IPS DF 19.7 (cell line): ENCODE results near the gene DOK3.
A peak's percentile ranks its signal among the peaks of the same experiment; 100 is the strongest.
"Not testable (repeated sequence)": the region's sequence is repeated elsewhere in the genome, so short reads cannot be mapped to it uniquely, and the experiment has no call there.

Source experiments
- DNase-seq: peaks from one replicate; pipeline ENCODE4 v3.0.0-alpha.2; 2013; ENCODE audit warnings: low read depth, low spot score

Gene DOK3

GRCh38 chr5:177497292-177498012 lies 12.2 kb downstream of the DOK3 start, which contains the start of gene PDLIM7:
TSS of gene PDLIM7 (minus strand) at chr5:177497604. CDS start at chr5:177496512, 1,092 bp downstream.
- peak; percentile 85 for DNase-seq

- DNase-seq = no peak
Measured at GRCh38 chr5:177496727-177497291, 12.8 kb downstream of the DOK3 start.

GRCh38 chr5:177496070-177496726 lies 13.4 kb downstream of the DOK3 start:
- DNase-seq = no peak

GRCh38 chr5:177495243-177496060 lies 14.2 kb downstream of the DOK3 start:
- DNase-seq = peak; percentile 74

GRCh38 chr5:177494346-177495195 lies 15.1 kb downstream of the DOK3 start:
- no peak for DNase-seq

DNA sequence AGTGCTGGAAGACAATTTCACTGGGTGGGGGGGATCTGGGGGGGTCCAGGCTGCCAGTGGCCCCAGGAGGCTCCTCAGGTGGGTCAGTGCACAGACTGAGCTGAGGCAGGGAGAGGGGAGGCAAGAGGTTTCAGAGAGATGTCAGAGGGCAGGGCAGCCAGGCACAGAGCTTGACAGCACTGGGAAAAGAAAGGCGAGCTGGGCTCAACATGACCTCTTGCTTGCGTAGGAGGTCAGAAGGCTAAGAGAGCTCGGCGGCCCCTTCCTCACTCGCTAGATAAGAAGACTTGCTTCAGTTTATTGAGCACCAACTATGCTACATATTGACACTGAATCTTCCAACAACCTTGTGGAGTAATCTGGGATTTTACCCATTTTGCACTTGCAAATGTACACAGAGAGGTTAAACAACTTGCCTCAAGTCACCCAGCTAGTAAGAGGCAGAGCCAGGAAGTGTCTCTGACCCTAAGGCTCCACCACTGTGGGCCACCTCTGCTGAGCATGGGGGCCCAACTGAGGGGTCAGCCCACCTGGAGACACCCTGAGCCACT lies 15.8 kb downstream of the DOK3 start:
- DNase-seq = no peak

DNA sequence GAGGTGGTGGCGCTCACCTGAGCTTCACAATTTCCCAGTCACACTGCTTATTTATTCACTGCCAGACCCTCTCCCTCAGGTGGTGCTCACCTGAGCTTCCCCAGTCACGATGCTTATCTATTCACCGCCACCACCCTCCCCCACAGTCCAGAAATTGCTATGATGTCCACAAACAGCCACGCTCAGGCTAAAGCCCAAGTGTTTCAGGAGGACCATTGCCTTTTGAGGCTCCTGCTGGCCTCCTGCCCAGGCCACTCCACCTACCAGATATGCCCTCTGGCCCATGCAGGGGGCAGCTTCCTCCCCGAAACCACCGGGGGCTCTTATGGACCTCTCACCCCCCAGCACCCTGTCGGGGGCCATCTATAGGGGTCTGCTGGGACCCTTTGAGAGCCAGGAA lies 16.8 kb downstream of the DOK3 start:
- DNase-seq = no peak

GRCh38 chr5:177491983-177492746 lies 17.5 kb downstream of the DOK3 start:
- DNase-seq = no peak

GRCh38 chr5:177491429-177491945 lies 18.1 kb downstream of the DOK3 start:
- DNase-seq = no peak

DNA sequence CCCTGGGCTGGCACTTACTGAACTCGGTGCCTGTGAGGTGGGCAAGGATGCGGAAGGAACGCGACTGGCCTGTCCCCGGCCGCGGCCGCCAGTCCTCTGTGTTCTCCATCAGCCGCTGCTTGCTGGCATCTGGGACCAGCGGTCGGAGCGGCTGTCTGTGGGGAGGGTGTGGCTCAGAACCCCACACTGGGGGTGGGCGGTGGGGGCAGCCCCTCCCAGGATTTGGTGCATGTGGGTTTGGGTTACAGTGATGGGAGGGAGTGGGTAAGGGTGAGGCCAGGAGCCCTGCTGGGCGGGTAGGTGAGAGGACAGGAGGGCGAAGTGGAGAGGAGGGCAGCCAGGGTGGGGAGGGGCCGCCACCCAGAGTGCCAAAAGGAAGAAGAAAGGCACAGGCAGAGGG lies 18.6 kb downstream of the DOK3 start:
- DNase-seq = no peak

DNA sequence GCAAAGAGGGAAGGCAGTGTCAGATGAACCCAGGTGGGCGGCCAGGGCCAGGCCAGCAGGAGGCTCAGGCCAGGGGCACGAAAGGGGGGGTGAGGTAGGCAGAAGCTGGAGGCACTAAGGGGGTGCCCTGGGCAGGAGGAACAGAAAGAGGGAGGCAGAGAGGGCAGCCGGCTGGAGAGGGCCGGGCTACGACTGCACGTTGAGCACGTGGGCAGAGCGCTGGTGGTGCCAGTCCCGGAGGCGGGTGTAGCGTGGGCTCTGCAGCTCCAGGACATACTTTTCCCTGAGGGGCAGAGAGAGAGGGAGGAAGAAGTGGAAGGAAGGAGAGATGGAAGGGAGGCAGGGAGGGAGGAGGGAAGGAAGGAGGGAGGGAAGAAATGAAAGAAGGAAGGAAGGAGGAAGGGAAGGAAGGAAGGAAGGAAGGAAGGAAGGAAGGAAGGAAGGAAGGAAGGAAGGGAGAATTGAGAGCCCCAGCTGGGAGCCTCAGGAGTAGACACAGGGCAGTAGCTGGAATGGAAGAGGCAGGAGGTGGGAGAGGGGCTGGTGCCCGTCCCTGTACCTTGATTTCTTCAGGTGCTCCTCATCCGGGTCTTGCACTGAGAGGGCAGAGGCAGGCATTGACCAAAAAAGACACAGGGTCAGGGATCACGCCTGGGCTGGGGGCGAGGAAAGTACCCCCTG lies 19.2 kb downstream of the DOK3 start:
- no peak for DNase-seq

GRCh38 chr5:177489119-177489716 lies 20.4 kb downstream of the DOK3 start:
- no peak for DNase-seq

DNA sequence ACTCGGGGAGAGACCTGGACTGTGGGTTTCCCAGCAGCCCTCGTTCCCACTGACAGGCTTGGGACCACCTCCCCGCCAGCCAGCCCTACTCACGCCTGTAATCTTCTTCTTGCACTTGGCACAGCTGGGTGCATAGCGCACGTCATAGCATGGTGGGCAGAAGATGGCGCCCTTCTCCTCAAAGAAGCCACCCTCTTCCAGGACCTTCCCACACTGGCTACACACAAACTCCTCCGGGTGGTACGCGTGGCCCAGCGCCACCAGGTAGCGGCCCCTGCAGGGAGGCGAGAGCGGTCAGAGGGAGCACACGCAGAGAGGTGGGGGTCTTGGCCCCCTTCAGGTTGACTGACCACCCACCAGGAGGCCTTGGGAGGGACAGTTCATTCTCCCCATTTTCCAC lies 21.7 kb downstream of the DOK3 start:
- no peak for DNase-seq

- DNase-seq = no peak
Measured at GRCh38 chr5:177487144-177487543, 22.5 kb downstream of the DOK3 start.

GRCh38 chr5:177486256-177486655 lies 23.4 kb downstream of the DOK3 start:
- DNase-seq = no peak

DNA sequence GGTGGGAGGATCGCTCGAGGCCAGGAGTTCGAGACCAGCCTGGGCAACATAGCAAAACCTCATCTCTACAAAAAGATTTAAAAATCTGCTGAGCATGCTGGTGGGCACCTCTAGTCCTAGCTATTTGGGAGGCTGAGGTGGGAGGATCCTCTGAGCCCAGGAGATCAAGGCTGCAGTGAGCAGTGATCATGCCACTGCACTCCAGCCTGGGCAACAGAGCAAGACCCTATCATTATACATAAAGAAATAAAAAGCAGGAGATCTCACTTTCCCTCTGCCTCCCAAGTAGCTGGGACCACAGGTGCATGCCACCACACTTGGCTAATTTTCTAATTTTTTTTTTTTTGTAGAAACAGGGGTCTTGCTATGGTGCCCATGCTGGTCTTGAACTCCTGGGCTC lies 23.9 kb downstream of the DOK3 start:
- not testable (repeated sequence) for DNase-seq

DNA sequence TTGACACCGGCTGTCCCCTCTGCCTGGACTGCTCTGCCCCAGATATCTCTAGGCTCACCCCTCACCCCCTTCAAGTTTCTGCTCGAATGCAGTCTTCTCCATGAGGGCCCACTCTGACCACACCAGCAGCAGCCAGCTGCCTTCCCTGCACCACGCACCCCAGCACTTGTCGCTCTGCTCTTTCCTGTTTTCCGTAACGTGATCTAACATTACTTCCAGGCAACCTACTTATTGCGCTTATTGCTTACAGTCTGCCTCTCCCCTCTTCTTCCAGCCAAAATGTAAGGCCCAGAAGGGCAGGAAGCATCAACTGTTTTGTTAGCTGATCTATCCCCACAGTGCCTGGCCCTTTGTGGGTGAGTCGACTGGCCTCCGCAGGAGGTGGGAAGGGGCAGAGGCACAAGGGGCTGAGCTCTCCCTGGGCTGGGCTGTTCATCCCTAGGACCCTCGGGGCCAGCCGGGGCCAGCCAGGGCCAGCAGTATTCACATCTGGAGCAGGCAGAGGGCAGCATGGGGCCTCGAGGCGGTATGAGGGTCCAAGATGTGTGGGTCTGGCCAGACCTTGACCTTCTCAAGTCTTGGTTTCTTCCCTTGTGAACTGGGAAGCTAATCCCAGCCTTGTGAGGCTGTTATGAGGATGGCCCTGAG lies 24.6 kb downstream of the DOK3 start:
- no peak for DNase-seq
